ENCODE measurements around the gene PCDHA1. TPM values are rescaled to one million over a fixed set of nuclear protein-coding genes. Genes with fewer than 3 reads are reported as not detected.

The PCDHA1 gene
- total RNA-seq, 1 donor from 2014 or later: not detected

- TF ChIP-seq CTCF (IDR thresholded peaks at IDR 0.05): no peak
- Histone ChIP-seq H3K27ac (no peak overlapping the region), H3K36me3 (no peaks in the 10 kb centered on the region), H3K27me3 (no peaks in the 10 kb centered on the region), H3K4me1 (peaks cover 11% of the 10 kb centered on the region), H3K4me3 (no peak overlapping the region), H3K9me3 (no peaks in the 10 kb centered on the region)
- ATAC-seq: no peak
- intact Hi-C loops (cut with DNase I): no loop called here
- no peak for DNase-seq
These were observed 191.1 kb downstream of the PCDHA1 start for GRCh38 chr5:140977003-140977402.

- intact Hi-C loops (cut with DNase I): no loop called here
- no peaks in the 10 kb centered on the region for H3K9me3 ChIP-seq
- no peaks in the 10 kb centered on the region for H3K36me3 ChIP-seq
- H3K4me3 ChIP-seq: no peak overlapping the region
- H3K27ac ChIP-seq: no peak overlapping the region
- no peaks in the 10 kb centered on the region for H3K27me3 ChIP-seq
- ATAC-seq (peak; percentile 85), DNase-seq (no peak)
- TF ChIP-seq CTCF (IDR thresholded peaks at IDR 0.05): no peak
- peaks cover 11% of the 10 kb centered on the region for H3K4me1 ChIP-seq
These were observed 192.3 kb downstream of the PCDHA1 start for GRCh38 chr5:140978260-140978659.

- Histone ChIP-seq H3K4me1 (peaks cover 11% of the 10 kb centered on the region), H3K9me3 (no peaks in the 10 kb centered on the region), H3K27me3 (no peaks in the 10 kb centered on the region), H3K36me3 (no peaks in the 10 kb centered on the region), H3K27ac (no peak overlapping the region), H3K4me3 (no peak overlapping the region)
- TF ChIP-seq CTCF (IDR thresholded peaks at IDR 0.05): no peak
- DNase-seq (no peak), ATAC-seq (no peak)
- intact Hi-C loops (cut with DNase I): no loop called here
These were observed 193.0 kb downstream of the PCDHA1 start for GRCh38 chr5:140978983-140979382.

GRCh38 chr5:140982083-140982716 lies 196.3 kb downstream of the PCDHA1 start:
- no peak for TF ChIP-seq CTCF (IDR thresholded peaks at IDR 0.05)
- intact Hi-C loops (cut with DNase I): no loop called here
- no peak overlapping the region for H3K4me3 ChIP-seq
- H3K4me1 ChIP-seq: peaks cover 11% of the 10 kb centered on the region
- no peaks in the 10 kb centered on the region for H3K27me3 ChIP-seq
- DNase-seq (no peak), ATAC-seq (no peak)
- H3K27ac ChIP-seq: no peak overlapping the region
- H3K9me3 ChIP-seq: no peaks in the 10 kb centered on the region
- no peaks in the 10 kb centered on the region for H3K36me3 ChIP-seq

GRCh38 chr5:140986117-140986521 lies 200.2 kb downstream of the PCDHA1 start:
- Histone ChIP-seq H3K9me3 (no peaks in the 10 kb centered on the region), H3K36me3 (no peaks in the 10 kb centered on the region), H3K27me3 (no peaks in the 10 kb centered on the region), H3K27ac (no peak overlapping the region), H3K4me1 (peaks cover 5% of the 10 kb centered on the region), H3K4me3 (no peak overlapping the region)
- DNase-seq (no peak), ATAC-seq (no peak)
- no peak for TF ChIP-seq CTCF (IDR thresholded peaks at IDR 0.05)
- intact Hi-C loops (cut with DNase I): no loop called here

GRCh38 chr5:140988100-140988499 lies 202.2 kb downstream of the PCDHA1 start:
- no peaks in the 10 kb centered on the region for H3K9me3 ChIP-seq
- no peaks in the 10 kb centered on the region for H3K36me3 ChIP-seq
- TF ChIP-seq CTCF (IDR thresholded peaks at IDR 0.05): no peak
- ATAC-seq (peak; percentile 86), DNase-seq (peak; percentile 74)
- H3K4me3 ChIP-seq: no peak overlapping the region
- no peaks in the 10 kb centered on the region for H3K27me3 ChIP-seq
- intact Hi-C loops (cut with DNase I): no loop called here
- no peak overlapping the region for H3K27ac ChIP-seq
- H3K4me1 ChIP-seq: peaks cover 5% of the 10 kb centered on the region
